ENCODE measurements around the gene SUFU. TPM values are rescaled to one million over a fixed set of nuclear protein-coding genes. Genes with fewer than 3 reads are reported as not detected.

The SUFU gene
- total and polyA plus RNA-seq, 7 donors: 1.2 to 10.5 (median 6.6) TPM

GRCh38 chr10:102470579-102471546 lies 32.9 kb upstream of the SUFU start:
- Histone ChIP-seq H3K4me1 (no peaks in the 10 kb centered on the region), H3K9me3 (no peaks in the 10 kb centered on the region), H3K27me3 (no peaks in the 10 kb centered on the region), H3K36me3 (peaks cover 0 to 5% (median 0%) of the 10 kb centered on the region in 4 donors), H3K27ac (no peak overlapping the region), H3K4me3 (no peak overlapping the region)
- DNase-seq: no peak
- TF ChIP-seq POLR2AphosphoS5 (IDR thresholded peaks at IDR 0.05) (no peak), EP300 (IDR thresholded peaks at IDR 0.05) (no peak), POLR2A (IDR thresholded peaks at IDR 0.05) (no peak)
- TF ChIP-seq, protein P1, sequence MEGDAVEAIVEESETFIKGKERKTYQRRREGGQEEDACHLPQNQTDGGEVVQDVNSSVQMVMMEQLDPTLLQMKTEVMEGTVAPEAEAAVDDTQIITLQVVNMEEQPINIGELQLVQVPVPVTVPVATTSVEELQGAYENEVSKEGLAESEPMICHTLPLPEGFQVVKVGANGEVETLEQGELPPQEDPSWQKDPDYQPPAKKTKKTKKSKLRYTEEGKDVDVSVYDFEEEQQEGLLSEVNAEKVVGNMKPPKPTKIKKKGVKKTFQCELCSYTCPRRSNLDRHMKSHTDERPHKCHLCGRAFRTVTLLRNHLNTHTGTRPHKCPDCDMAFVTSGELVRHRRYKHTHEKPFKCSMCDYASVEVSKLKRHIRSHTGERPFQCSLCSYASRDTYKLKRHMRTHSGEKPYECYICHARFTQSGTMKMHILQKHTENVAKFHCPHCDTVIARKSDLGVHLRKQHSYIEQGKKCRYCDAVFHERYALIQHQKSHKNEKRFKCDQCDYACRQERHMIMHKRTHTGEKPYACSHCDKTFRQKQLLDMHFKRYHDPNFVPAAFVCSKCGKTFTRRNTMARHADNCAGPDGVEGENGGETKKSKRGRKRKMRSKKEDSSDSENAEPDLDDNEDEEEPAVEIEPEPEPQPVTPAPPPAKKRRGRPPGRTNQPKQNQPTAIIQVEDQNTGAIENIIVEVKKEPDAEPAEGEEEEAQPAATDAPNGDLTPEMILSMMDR (IDR thresholded peaks at IDR 0.05): no peak
- 95 to 96% methylated on average over 36 of the region's 36 CpGs for WGBS, 2 donors
- intact Hi-C loops (cut with DNase I): no loop called here

- Histone ChIP-seq H3K9me3 (no peaks in the 10 kb centered on the region), H3K4me1 (no peaks in the 10 kb centered on the region), H3K36me3 (peaks cover 0 to 9% (median 0%) of the 10 kb centered on the region in 4 donors), H3K27me3 (no peaks in the 10 kb centered on the region), H3K4me3 (no peak overlapping the region), H3K27ac (no peak overlapping the region)
- intact Hi-C loops (cut with DNase I): no loop called here
- TF ChIP-seq, protein P1 (IDR thresholded peaks at IDR 0.05): no peak
- TF ChIP-seq POLR2A (IDR thresholded peaks at IDR 0.05) (no peak), POLR2AphosphoS5 (IDR thresholded peaks at IDR 0.05) (peak in 1 of 4 donors; percentile 35), EP300 (IDR thresholded peaks at IDR 0.05) (no peak)
- DNase-seq: no peak
- WGBS, 2 donors: 84 to 88% methylated on average over 27 of the region's 27 CpGs
Measured at GRCh38 chr10:102473445-102474331, 30.1 kb upstream of the SUFU start.

DNA sequence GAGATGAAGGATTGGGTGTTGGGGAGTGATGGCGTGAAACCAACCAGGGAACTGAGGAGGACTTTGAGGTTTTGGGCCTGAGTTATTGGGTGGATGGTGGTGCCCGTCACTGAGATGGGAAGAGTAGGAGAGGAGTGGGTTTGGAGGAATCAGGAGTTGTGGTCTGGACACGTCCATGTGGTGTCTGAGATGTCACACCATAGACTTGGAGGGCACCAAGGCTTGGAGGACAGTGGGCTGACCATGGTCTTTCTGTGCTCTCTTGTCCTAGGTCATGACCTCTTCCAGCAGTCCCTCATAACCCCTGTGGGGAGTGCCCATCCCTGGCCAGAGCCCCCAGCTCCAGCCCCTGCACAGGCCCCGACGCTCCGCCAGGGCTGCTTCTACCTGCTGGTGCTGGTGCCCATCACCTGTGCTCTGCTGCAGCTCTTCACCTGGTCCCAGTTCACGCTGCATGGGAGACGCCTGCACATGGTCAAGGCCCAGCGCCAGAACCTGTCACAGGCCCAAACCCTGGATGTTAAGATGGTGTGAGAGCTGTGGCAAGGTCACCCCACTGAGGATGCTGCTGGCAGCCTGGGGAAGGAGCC lies 28.2 kb upstream of the SUFU start:
- no peak for TF ChIP-seq EP300 (IDR thresholded peaks at IDR 0.05)
- peak in 2 of 4 donors; percentile 36 to 56 for TF ChIP-seq POLR2AphosphoS5 (IDR thresholded peaks at IDR 0.05)
- H3K9me3 ChIP-seq: no peaks in the 10 kb centered on the region
- DNase-seq: no peak
- H3K4me3 ChIP-seq: no peak overlapping the region
- H3K27ac ChIP-seq: peak overlapping the region in 1 of 4 donors; percentile 17
- no peaks in the 10 kb centered on the region for H3K4me1 ChIP-seq
- intact Hi-C loops (cut with DNase I): loop anchor here (5.0 kb wide), 1 partner anchor 53 kb away; the partner anchor contains the start of gene FBXL15
- H3K27me3 ChIP-seq: no peaks in the 10 kb centered on the region
- 95 to 96% methylated on average over 9 of the region's 9 CpGs for WGBS, 2 donors
- H3K36me3 ChIP-seq: peaks cover 3 to 21% (median 12%) of the 10 kb centered on the region in 4 donors

DNA sequence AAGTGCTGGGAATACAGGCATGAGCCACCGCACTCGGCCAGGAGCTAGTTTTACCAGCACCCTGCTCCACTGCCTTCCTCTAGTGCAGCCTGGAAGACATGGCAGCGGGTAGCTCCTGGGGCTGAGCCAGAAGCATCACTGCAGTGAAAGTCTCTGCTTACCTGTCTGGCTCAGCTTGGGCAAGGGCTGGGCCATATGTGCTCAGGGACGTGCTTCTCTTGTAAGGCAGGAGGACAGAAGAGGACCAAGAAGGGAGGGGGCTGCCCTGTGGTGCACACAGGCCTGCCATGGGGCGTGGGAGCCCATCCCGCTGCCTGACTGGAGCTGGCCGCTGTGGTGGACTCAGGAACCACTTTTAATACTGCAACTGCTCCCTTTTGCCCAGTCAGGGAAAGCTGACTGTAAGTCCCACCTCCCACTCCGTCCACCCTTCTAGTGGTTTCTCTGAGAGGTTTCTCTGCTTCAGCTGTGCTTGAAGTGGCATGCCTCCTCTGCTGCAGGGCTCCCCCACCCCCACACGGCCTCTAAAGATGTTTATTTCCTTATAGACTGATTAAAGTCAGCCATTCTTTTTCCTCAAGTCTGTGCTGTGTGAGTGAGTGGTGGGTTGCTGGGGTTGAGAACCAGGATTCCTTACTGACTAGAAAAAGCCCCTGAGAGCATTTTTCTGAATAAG lies 27.2 kb upstream of the SUFU start:
- Histone ChIP-seq H3K27me3 (no peaks in the 10 kb centered on the region), H3K27ac (peak overlapping the region in 3 of 4 donors; percentile 20 to 26 (median 20)), H3K36me3 (peaks cover 12 to 27% (median 22%) of the 10 kb centered on the region in 4 donors), H3K4me1 (no peaks in the 10 kb centered on the region), H3K4me3 (no peak overlapping the region), H3K9me3 (no peaks in the 10 kb centered on the region)
- no peak for DNase-seq
- intact Hi-C loops (cut with DNase I): loop anchor here (5.0 kb wide), 1 partner anchor 54 kb away; the partner anchor contains the start of gene FBXL15
- TF ChIP-seq POLR2A (IDR thresholded peaks at IDR 0.05): no peak
- TF ChIP-seq POLR2AphosphoS5 (IDR thresholded peaks at IDR 0.05): peak in 2 of 4 donors; percentile 47
- TF ChIP-seq, protein P1 (IDR thresholded peaks at IDR 0.05): no peak
- no peak for TF ChIP-seq EP300 (IDR thresholded peaks at IDR 0.05)
- WGBS, 2 donors: 65 to 72% methylated on average over 9 of the region's 9 CpGs

Data from sigmoid colon (tissue), 7 donors.